A549 treated with RU486 at 1 μM for 4 hours (cell line): ENCODE measurements around the gene FOXJ1. TPM values are rescaled to one million over a fixed set of nuclear protein-coding genes. Genes with fewer than 3 reads are reported as not detected.

Experiments
- total RNA-seq: library from RNA; stranded (reverse); fragments of 200-300 nt; extraction: Qiagen RNA extraction; gene quantifications from 5 replicates; pipeline ENCODE4 v1.2.3, GENCODE V29; 2022; ENCODE audit warnings: low read depth

Gene FOXJ1
- total RNA-seq: 0.19 to 0.42 TPM (median 0.37 TPM) in 5 replicates

DNA sequence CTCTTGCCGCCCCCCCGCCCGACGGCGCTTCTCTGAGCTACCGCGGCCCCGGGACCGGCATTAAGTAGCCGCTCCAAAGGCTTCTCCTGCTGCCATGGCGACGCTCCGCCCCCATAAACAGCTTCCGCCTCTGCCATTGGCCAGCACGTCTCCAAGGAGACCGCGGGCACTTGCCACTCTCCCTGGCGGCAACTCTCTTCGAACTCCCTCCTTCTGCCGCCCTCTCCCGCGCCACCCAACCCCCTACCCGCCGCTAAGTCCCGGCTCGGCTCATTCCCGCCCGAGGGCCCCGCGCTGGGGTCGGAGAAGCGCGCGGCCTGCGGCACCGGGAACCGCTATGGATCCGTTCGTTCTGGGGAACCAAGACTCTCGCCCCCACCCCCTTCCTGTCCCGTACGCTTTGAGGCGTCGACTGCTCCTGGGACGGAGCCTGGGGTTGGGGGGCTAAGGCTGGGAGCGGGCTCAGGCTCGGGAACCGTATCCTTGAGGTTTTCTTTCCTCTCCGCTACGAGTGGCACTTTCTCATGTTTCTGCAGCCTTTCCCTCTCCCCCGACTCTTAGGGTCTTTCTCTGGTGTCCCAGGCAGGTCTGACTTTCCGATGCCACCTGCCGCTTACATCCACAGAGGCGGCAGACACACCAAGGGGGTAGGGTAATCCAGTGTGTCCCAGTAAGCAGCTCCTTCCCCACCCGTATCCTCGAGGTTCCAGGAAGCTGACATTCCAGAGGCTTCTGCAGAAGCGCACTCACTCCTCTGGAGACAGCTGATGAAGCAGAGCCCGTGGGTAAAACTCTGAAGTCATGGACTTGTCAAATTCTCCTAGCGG lies at the start of gene FOXJ1:
TSS of gene FOXJ1 (minus strand) at position 34 of the 827 bp plus-strand sequence. CDS start 850 bp downstream, outside the sequence.

DNA sequence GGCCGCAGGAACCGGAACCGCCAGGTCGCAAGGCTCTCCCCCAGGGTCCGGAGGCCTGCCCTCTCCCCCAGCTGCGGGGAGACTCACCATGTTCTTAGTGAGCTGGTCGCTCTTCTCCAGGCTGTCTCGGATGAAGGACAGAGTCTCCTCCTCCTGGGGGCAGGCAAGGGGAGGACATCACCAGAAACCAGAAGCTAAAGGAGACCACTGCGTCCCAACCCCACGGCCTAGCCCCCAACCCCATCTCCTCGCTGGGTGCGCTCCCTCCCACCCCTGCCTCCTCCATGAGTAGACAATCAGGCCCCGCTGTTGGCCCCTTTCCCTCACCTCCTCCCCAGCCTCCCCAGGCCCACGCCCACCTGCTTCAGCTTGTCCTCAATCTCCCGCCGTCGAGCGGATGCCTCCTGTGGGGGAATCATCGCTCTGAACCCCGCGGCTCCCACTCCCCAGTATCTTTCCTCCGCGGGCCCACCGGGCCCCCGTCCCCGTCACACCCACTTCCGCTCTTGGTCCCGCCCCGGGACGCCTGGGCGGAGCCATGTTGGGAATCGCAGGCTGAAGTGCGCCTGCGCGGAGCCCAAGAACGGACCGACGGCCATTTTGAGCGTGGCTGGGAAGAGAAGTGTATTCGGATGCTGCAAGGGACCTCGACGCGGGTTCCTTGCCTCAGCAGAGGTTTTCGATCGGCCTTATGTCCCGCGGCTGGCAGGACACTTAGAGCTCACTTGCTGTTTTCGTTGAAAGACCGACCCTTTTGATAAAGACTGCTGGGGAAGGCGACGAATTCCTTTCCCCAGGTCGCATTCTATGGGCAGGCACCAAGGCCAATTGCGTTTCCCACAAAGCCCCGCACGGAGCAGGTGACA lies 37.5 kb downstream of the FOXJ1 start, which contains the start of gene EXOC7:
TSS of gene EXOC7 (minus strand) at position 514 of the 866 bp plus-strand sequence. CDS start at position 419, 95 bp downstream.

Other genes with a start within 250 kb of the FOXJ1 start
- gene TRIM65, start 244.3 kb downstream of the FOXJ1 start, total RNA-seq: 29.4 to 42.9 TPM (median 34.9 TPM) in 5 replicates
- gene MRPL38, start 236.4 kb downstream of the FOXJ1 start, total RNA-seq: 95.6 to 147 TPM (median 115 TPM) in 5 replicates
- 5.4 to 9.8 TPM (median 7.7 TPM) in 5 replicates for gene FBF1, start 200.2 kb downstream of the FOXJ1 start, total RNA-seq
- 14.9 to 20.3 TPM (median 16.5 TPM) in 5 replicates for gene ACOX1, start 162.1 kb downstream of the FOXJ1 start, total RNA-seq
- gene TEN1, start 162.0 kb downstream of the FOXJ1 start, total RNA-seq: 20.8 to 26.6 TPM (median 24.1 TPM) in 5 replicates
- 3.7 to 5.7 TPM (median 4.5 TPM) in 5 replicates for gene CDK3, start 140.4 kb downstream of the FOXJ1 start, total RNA-seq
- gene EVPL, start 113.9 kb downstream of the FOXJ1 start, total RNA-seq: 11.3 to 17.7 TPM (median 16.7 TPM) in 5 replicates
- 80.0 to 91.6 TPM (median 81.8 TPM) in 5 replicates for gene SRP68, start 68.7 kb downstream of the FOXJ1 start, total RNA-seq
- 0.87 to 1.8 TPM (median 1.4 TPM) in 5 replicates for gene GALR2, start 66.5 kb downstream of the FOXJ1 start, total RNA-seq
- 0.07 to 0.51 TPM (median 0.27 TPM) in 5 replicates for gene ZACN, start 62.1 kb downstream of the FOXJ1 start, total RNA-seq
- 52.2 to 67.3 TPM (median 65.2 TPM) in 5 replicates for gene EXOC7, start 37.5 kb downstream of the FOXJ1 start, total RNA-seq
- gene RNF157, start 99.2 kb upstream of the FOXJ1 start, total RNA-seq: 4.5 to 8.0 TPM (median 6.0 TPM) in 5 replicates
- 49.9 to 93.6 TPM (median 74.1 TPM) in 5 replicates for gene UBALD2, start 124.1 kb upstream of the FOXJ1 start, total RNA-seq
- 0.56 to 1.9 TPM (median 0.67 TPM) in 5 replicates for gene QRICH2, start 167.0 kb upstream of the FOXJ1 start, total RNA-seq
- 53.8 to 71.5 TPM (median 61.9 TPM) in 5 replicates for gene PRPSAP1, start 212.7 kb upstream of the FOXJ1 start, total RNA-seq
- 42.5 to 70.8 TPM (median 55.3 TPM) in 5 replicates for gene SPHK1, start 243.4 kb upstream of the FOXJ1 start, total RNA-seq